Type B pancreatic cell (in vitro differentiated cells): Measurements from ENCODE around the gene SUPT4H1. TPM values are rescaled to one million over a fixed set of nuclear protein-coding genes. Genes with fewer than 3 reads are reported as not detected.

Experiments
- DNase-seq: peaks from one replicate; pipeline ENCODE4 v3.0.0; 2021; ENCODE audit warnings: mixed read lengths; ENCODE audit not compliant: unreplicated experiment; ENCODE audit errors: extremely low spot score
- H3K27ac Mint-ChIP-seq: 2 replicates; pipeline ENCODE4 v1.8.0; 2021; ENCODE audit warnings: mild to moderate bottlenecking, mixed read lengths
- H3K27me3 Mint-ChIP-seq: 2 replicates; pipeline ENCODE4 v1.8.0; 2021; ENCODE audit warnings: mixed read lengths
- H3K36me3 Mint-ChIP-seq: 2 replicates; pipeline ENCODE4 v1.8.0; 2021; ENCODE audit warnings: mixed read lengths
- H3K4me1 Mint-ChIP-seq: one replicate; pipeline ENCODE4 v1.8.0; 2021; ENCODE audit warnings: mixed read lengths; ENCODE audit not compliant: unreplicated experiment
- H3K4me3 Mint-ChIP-seq: 2 replicates; pipeline ENCODE4 v1.8.0; 2021; ENCODE audit warnings: mild to moderate bottlenecking, mixed read lengths
- H3K9me3 Mint-ChIP-seq: 2 replicates; pipeline ENCODE4 v1.8.0; 2021; ENCODE audit warnings: mixed read lengths
- CTCF ChIP-seq: fragments of 200-600 bp; sonication (generic); conservative IDR thresholded peaks from 2 replicates; pipeline ENCODE4 v1.5.0; 2021; ENCODE audit warnings: antibody characterized with exemption, mild to moderate bottlenecking
- total RNA-seq: library from RNA; stranded (reverse); gene quantifications from 2 replicates; pipeline ENCODE4 v1.2.1, GENCODE V29; 2021; ENCODE audit warnings: low replicate concordance

Gene SUPT4H1
- total RNA-seq, 1 donor from 2014 or later: 82.9 TPM

GRCh38 chr17:58319173-58320162 is 32.5 kb downstream of the SUPT4H1 start:
- H3K36me3 Mint-ChIP-seq: no peaks in the 10 kb centered on the region
- TF ChIP-seq CTCF: no peak
- H3K27me3 Mint-ChIP-seq: peaks cover 6% of the 10 kb centered on the region
- DNase-seq: no peak
- H3K9me3 Mint-ChIP-seq: no peaks in the 10 kb centered on the region
- H3K4me3 Mint-ChIP-seq: no peak overlapping the region
- H3K4me1 Mint-ChIP-seq: peaks cover 5% of the 10 kb centered on the region
- H3K27ac Mint-ChIP-seq: no peak overlapping the region

DNA sequence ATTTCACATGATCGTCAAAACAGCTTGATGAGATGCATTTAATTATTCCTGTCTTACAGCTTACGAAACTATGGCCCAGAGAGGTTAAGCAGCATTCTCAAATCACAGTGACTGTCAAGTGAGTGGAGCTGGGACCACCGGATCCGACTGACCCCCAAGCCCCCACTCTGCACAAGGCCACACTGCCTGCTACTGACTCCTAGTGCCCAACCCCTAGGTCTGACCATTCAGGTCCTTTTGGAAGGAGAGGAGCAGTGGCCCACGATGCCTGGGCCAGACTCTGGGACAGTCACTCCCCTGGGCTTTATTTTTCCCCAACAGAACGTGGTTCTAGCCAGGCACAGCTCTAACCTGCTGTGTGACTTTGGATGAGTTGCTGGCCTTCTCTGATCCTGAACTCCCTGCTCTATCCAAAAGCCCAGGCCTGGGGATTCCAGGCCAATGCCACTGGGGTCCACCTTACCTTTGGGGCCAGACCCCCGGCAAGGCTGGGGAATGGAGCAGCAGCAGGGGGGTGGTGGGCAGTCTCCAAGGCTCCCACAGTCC is 33.3 kb downstream of the SUPT4H1 start:
- no peaks in the 10 kb centered on the region for H3K9me3 Mint-ChIP-seq
- H3K27ac Mint-ChIP-seq: no peak overlapping the region
- peaks cover 5% of the 10 kb centered on the region for H3K4me1 Mint-ChIP-seq
- no peak overlapping the region for H3K4me3 Mint-ChIP-seq
- H3K36me3 Mint-ChIP-seq: no peaks in the 10 kb centered on the region
- no peak for TF ChIP-seq CTCF
- no peak for DNase-seq
- peaks cover 6% of the 10 kb centered on the region for H3K27me3 Mint-ChIP-seq

DNA sequence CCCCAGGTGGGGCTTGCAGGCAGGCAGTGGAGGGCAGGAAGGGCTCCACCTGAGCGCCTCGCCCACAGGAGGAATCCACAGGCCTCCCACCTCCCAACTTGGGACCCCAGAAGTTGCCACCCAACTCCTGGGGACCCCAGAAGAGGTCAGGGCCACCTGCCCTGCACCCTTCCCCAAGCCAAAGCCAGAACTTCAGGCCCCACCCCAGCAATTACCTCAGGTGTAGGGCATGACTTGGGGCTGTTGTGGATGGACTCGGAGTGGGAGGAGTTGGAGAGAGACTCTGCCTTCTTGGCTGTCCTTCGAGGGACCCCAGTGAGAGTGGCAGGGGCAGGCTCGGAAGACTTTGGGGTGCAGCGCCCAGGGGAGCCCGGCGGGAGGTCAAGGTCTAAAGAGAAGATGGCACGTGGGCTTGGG is 33.9 kb downstream of the SUPT4H1 start:
- H3K27ac Mint-ChIP-seq: no peak overlapping the region

GRCh38 chr17:58317421-58318064 is 34.5 kb downstream of the SUPT4H1 start:
- Mint-ChIP-seq H3K4me3 (no peak overlapping the region), H3K36me3 (no peaks in the 10 kb centered on the region), H3K27ac (no peak overlapping the region), H3K4me1 (peaks cover 5% of the 10 kb centered on the region), H3K27me3 (peaks cover 6% of the 10 kb centered on the region), H3K9me3 (no peaks in the 10 kb centered on the region)
- peak; percentile 79 for TF ChIP-seq CTCF
- no peak for DNase-seq

More for the DNA sequence above, 33.9 kb downstream of the SUPT4H1 start:
- H3K4me3 Mint-ChIP-seq: no peak overlapping the region
- peaks cover 6% of the 10 kb centered on the region for H3K27me3 Mint-ChIP-seq
- DNase-seq: no peak
- H3K4me1 Mint-ChIP-seq: peaks cover 5% of the 10 kb centered on the region
- no peaks in the 10 kb centered on the region for H3K36me3 Mint-ChIP-seq
- no peak for TF ChIP-seq CTCF
- H3K9me3 Mint-ChIP-seq: no peaks in the 10 kb centered on the region

DNA sequence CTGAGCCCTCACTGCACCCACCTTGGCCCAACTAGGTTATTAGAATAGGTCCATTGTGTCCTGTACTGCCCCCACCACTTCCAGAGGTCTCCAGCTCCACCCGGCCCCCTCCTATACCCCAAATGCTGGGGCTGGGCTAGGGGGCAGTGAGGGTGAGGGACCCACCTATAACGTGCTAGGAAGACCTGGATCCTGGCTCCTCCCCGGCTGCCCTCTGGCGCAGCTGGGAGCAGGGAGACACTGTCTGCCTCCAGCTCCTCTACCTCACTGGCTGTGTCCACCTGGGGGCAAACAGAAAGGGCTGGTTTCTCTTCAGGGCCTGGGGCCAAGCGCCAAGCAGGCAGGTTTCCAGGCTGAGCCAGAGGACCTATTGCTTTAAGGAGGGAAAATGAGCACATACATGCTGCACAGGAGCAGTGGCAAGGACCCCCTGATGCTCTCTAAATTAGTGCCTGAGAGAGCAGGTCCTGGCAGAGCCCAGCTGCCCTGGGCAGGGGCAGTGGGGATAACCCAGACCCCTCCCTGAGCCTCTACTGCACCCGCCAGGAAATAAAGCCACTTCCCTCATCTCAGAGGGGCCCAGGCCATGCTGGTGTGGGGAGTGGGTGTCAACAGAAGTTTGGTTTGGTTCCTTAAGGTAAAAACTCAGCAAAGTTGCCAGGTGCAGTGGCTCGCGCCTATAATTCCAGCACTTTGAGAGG is 35.6 kb downstream of the SUPT4H1 start:
- Mint-ChIP-seq H3K27me3 (peaks cover 3% of the 10 kb centered on the region), H3K4me3 (no peak overlapping the region), H3K36me3 (no peaks in the 10 kb centered on the region), H3K27ac (no peak overlapping the region), H3K4me1 (peaks cover 5% of the 10 kb centered on the region), H3K9me3 (no peaks in the 10 kb centered on the region)
- TF ChIP-seq CTCF: no peak
- no peak for DNase-seq
